ENCODE data around the gene MDC1. TPM values are rescaled to one million over a fixed set of nuclear protein-coding genes. Genes with fewer than 3 reads are reported as not detected.
A peak's percentile ranks its signal among the peaks of the same experiment; 100 is the strongest.

MDC1 gene
- polyA plus RNA-seq, 1 of the 3 experiments (the other 2 are of a cell fraction): 10.4 TPM

DNA sequence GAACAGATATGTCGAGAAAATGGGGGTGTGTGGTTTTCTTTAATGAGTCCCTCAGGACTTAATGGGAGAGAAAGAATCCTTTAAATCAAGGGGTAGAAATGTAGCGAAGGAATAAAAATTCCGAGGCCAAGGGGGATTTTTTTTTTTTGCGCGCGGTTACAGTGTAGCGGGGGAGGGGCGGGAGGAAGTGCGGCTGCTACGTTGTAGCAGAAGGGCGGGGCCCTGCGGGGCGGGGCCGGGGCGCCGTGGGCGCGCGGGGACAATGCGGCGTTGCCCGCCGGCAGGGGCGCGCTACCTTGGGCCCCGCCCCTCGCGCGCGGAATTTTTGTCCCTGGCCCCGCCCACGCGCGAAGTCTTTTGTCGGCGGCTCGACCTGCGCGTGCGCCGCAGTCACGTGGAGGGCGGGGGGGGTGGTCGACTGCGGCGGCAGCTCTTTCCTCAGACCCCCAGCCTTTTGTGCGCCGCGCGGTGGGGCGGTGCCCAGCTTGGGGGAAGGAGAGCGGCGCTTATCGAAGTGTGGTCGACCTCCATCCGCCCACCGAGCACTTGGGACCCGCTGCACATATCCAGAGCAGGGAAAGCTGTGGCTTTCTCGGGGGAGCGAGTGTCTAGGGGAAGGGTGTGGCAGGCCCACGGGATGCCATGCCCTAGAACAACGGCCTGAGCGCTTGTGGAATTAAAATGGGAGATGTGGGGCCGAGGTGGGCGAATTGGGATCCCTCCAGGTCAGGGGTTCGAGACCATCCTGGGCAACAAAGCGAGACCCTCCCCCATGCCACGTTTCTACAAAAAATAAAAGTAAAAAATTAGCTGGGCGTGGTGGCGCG lies 4.3 kb upstream of the MDC1 start (continued):
- no peak for TF ChIP-seq EZH2phosphoT487 (IDR thresholded peaks at IDR 0.05; ENCODE audit: borderline replicate concordance, low read depth)
- TF ChIP-seq YY1 (IDR thresholded peaks at IDR 0.05; ENCODE audit: low read depth): no peak
- TF ChIP-seq CHD2 (IDR thresholded peaks at IDR 0.05; ENCODE audit: low read length, partially characterized antibody): peak; percentile 90
- no peak for TF ChIP-seq RAD21 (IDR thresholded peaks at IDR 0.05; ENCODE audit: low read length)
- no peak for TF ChIP-seq TCF12 (IDR thresholded peaks at IDR 0.05)
- TF ChIP-seq, protein P1, sequence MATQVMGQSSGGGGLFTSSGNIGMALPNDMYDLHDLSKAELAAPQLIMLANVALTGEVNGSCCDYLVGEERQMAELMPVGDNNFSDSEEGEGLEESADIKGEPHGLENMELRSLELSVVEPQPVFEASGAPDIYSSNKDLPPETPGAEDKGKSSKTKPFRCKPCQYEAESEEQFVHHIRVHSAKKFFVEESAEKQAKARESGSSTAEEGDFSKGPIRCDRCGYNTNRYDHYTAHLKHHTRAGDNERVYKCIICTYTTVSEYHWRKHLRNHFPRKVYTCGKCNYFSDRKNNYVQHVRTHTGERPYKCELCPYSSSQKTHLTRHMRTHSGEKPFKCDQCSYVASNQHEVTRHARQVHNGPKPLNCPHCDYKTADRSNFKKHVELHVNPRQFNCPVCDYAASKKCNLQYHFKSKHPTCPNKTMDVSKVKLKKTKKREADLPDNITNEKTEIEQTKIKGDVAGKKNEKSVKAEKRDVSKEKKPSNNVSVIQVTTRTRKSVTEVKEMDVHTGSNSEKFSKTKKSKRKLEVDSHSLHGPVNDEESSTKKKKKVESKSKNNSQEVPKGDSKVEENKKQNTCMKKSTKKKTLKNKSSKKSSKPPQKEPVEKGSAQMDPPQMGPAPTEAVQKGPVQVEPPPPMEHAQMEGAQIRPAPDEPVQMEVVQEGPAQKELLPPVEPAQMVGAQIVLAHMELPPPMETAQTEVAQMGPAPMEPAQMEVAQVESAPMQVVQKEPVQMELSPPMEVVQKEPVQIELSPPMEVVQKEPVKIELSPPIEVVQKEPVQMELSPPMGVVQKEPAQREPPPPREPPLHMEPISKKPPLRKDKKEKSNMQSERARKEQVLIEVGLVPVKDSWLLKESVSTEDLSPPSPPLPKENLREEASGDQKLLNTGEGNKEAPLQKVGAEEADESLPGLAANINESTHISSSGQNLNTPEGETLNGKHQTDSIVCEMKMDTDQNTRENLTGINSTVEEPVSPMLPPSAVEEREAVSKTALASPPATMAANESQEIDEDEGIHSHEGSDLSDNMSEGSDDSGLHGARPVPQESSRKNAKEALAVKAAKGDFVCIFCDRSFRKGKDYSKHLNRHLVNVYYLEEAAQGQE (IDR thresholded peaks at IDR 0.05; ENCODE audit: low read depth, low read length): peak; percentile 48; the same call in 1 of the 2 replicates
- no peak for TF ChIP-seq RCOR1 (IDR thresholded peaks at IDR 0.05; ENCODE audit: low read length)
- no peak for TF ChIP-seq ELF1 (IDR thresholded peaks at IDR 0.05)
- no peak for TF ChIP-seq NFIC (IDR thresholded peaks at IDR 0.05; ENCODE audit: borderline replicate concordance)
- TF ChIP-seq NRF1 (IDR thresholded peaks at IDR 0.05; ENCODE audit: low read depth, low read length): peak; percentile 83
- TF ChIP-seq RFX5 (IDR thresholded peaks at IDR 0.05; ENCODE audit: low read length): no peak
- TF ChIP-seq MXI1 (IDR thresholded peaks at IDR 0.05; ENCODE audit: low read depth, low read length): peak; percentile 93
- TF ChIP-seq, protein P2, sequence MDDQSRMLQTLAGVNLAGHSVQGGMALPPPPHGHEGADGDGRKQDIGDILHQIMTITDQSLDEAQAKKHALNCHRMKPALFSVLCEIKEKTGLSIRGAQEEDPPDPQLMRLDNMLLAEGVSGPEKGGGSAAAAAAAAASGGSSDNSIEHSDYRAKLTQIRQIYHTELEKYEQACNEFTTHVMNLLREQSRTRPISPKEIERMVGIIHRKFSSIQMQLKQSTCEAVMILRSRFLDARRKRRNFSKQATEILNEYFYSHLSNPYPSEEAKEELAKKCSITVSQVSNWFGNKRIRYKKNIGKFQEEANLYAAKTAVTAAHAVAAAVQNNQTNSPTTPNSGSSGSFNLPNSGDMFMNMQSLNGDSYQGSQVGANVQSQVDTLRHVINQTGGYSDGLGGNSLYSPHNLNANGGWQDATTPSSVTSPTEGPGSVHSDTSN (IDR thresholded peaks at IDR 0.05): no peak
- peak; percentile 46; the same call in 1 of the 2 replicates for TF ChIP-seq SIN3A (IDR thresholded peaks at IDR 0.05; ENCODE audit: borderline replicate concordance, low read depth, low read length)
- TF ChIP-seq POLR2AphosphoS5 (IDR thresholded peaks at IDR 0.05; ENCODE audit: low read depth, low read length): peak; percentile 24

DNA sequence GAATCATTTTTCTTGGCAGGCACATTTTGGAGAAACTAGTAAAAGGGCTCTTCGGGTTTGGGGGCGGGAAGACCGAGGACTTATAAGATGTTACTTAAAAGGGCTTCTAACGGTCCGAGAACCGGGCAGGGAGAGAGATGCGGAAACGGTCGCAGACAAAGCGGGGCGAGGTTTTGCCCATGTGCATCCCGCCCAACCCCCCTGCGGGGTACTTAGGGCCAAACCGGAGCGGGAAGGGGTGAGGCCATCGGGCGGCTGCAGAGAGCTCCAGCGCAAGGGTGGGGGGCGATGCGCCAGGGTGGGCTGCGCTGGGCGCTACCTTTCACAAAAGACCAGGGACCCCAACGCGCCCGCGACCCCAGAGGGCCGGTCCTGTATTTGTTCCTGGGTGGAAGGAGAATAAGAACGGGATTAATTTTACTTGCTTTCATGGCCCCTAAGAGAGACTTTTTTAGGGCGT lies 3.7 kb upstream of the MDC1 start:
- no peaks in the 10 kb centered on the region; the same call in 1 of the 2 replicates for H3K9me3 ChIP-seq
- peaks cover 29 to 36% of the 10 kb centered on the region in 2 experiments for H3K36me3 ChIP-seq (replicated peaks in 1 of 2; ENCODE audit: control insufficient read depth in 1 of 2, insufficient read depth in 2 of 2, low read length in 1 of 2)
- H2AFZ ChIP-seq (ENCODE audit: low read depth): no peak overlapping the region
- DNase-seq: peak; percentile 67
- H3K4me1 ChIP-seq (ENCODE audit: control insufficient read depth in 1 of 2, insufficient read depth in 2 of 2, low read depth in 1 of 2, low read length in 1 of 2): peaks cover 38 to 42% of the 10 kb centered on the region in 2 experiments
- under 1% methylated on average over 29 of the region's 29 CpGs for WGBS (ENCODE audit: low lambda C conversion rate)
- peaks cover 83% of the 10 kb centered on the region for H3K79me2 ChIP-seq (ENCODE audit: insufficient read depth)
- no peaks in the 10 kb centered on the region for H3K9me2 ChIP-seq
- H3F3A ChIP-seq (replicated peaks; ENCODE audit: insufficient read depth): peaks cover 59% of the 10 kb centered on the region
- TF ChIP-seq SIN3A (IDR thresholded peaks at IDR 0.05; ENCODE audit: borderline replicate concordance, low read depth, low read length) (0 out of 2 replicates have a peak, but pooled peaks have one; percentile 11), TAF1 (IDR thresholded peaks at IDR 0.05; ENCODE audit: borderline replicate concordance, low read depth, low read length) (peak; percentile 56; the same call in 1 of the 2 replicates), GABPA (IDR thresholded peaks at IDR 0.05; ENCODE audit: low read depth) (no peak), FOSL2 (IDR thresholded peaks at IDR 0.05; ENCODE audit: borderline replicate concordance, low read depth) (peak; percentile 1; the same call in 1 of the 2 replicates), NFIC (IDR thresholded peaks at IDR 0.05; ENCODE audit: borderline replicate concordance) (no peak)
- TF ChIP-seq, protein P3, sequence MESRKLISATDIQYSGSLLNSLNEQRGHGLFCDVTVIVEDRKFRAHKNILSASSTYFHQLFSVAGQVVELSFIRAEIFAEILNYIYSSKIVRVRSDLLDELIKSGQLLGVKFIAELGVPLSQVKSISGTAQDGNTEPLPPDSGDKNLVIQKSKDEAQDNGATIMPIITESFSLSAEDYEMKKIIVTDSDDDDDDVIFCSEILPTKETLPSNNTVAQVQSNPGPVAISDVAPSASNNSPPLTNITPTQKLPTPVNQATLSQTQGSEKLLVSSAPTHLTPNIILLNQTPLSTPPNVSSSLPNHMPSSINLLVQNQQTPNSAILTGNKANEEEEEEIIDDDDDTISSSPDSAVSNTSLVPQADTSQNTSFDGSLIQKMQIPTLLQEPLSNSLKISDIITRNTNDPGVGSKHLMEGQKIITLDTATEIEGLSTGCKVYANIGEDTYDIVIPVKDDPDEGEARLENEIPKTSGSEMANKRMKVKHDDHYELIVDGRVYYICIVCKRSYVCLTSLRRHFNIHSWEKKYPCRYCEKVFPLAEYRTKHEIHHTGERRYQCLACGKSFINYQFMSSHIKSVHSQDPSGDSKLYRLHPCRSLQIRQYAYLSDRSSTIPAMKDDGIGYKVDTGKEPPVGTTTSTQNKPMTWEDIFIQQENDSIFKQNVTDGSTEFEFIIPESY (IDR thresholded peaks at IDR 0.05; ENCODE audit: borderline replicate concordance, low read depth): no peak
- ChIA-PET CTCF (interaction anchor here (0.9 to 42.4 kb wide), 6 partner anchors 9 to 102 kb away, joined by 3 to 838 read pairs (median 6); partner anchors contain the start of genes DHX16, FLOT1, NRM and PPP1R18), POLR2A (interaction anchor here (0.6 to 2.9 kb wide), 11 partner anchors 12 to 160 kb away, joined by 3 to 24 read pairs (median 4); partner anchors contain the start of genes FLOT1, MRPS18B, NRM and PPP1R10)
- peak overlapping the region; percentile 89 to 93 for H3K4me3 ChIP-seq (ENCODE audit: low read depth in 2 of 2, low read length in 1 of 2)
- peak overlapping the region; percentile 81 for H3K4me2 ChIP-seq
- peak overlapping the region; percentile 100 for H3K9ac ChIP-seq
- peaks cover 44% of the 10 kb centered on the region for H4K20me1 ChIP-seq (ENCODE audit: insufficient read depth)
- peak overlapping the region; percentile 93 to 98 for H3K27ac ChIP-seq (ENCODE audit: low read depth in 2 of 2, low read length in 1 of 2)
- H3K27me3 ChIP-seq (ENCODE audit: insufficient read depth): no peaks in the 10 kb centered on the region

All from SK-N-SH (cell line).